Activated CD4-positive, alpha-beta T cell treated with anti-CD3 and anti-CD28 coated beads, Interleukin-2, amount 10 ng/mL, durations not matched to agents 24 days and 14 days (primary cell): Measurements from ENCODE around the gene C10orf71. TPM values are rescaled to one million over a fixed set of nuclear protein-coding genes. Genes with fewer than 3 reads are reported as not detected.

Experiments
- DNase-seq: peaks from one replicate; pipeline ENCODE4 v3.0.0; 2022
- H3K27ac Mint-ChIP-seq: one replicate; pipeline ENCODE4 v1.8.0; 2022; ENCODE audit warnings: mild to moderate bottlenecking, mixed read lengths
- H3K27me3 Mint-ChIP-seq: one replicate; pipeline ENCODE4 v1.8.0; 2022; ENCODE audit warnings: mixed read lengths
- H3K36me3 Mint-ChIP-seq: one replicate; pipeline ENCODE4 v1.8.0; 2022; ENCODE audit warnings: low read depth, mild to moderate bottlenecking, mixed read lengths
- H3K4me1 Mint-ChIP-seq: one replicate; pipeline ENCODE4 v1.8.0; 2021; ENCODE audit warnings: mixed read lengths
- H3K4me3 Mint-ChIP-seq: one replicate; pipeline ENCODE4 v1.8.0; 2022; ENCODE audit warnings: mild to moderate bottlenecking, moderate library complexity, mixed read lengths
- H3K9me3 Mint-ChIP-seq: one replicate; pipeline ENCODE4 v1.8.0; 2021; ENCODE audit warnings: mixed read lengths
- intact Hi-C: fragments of 100-400 bp; cut with micrococcal nuclease; formaldehyde crosslinking; loops from one replicate; pipeline ENCODE4 v1.15.1; 2023
- total RNA-seq: library from RNA; stranded (reverse); gene quantifications from 2 replicates; pipeline ENCODE4 v1.2.3, GENCODE V29; 2022

The C10orf71 gene
- total RNA-seq, 1 donor from 2014 or later, result not detected

DNA sequence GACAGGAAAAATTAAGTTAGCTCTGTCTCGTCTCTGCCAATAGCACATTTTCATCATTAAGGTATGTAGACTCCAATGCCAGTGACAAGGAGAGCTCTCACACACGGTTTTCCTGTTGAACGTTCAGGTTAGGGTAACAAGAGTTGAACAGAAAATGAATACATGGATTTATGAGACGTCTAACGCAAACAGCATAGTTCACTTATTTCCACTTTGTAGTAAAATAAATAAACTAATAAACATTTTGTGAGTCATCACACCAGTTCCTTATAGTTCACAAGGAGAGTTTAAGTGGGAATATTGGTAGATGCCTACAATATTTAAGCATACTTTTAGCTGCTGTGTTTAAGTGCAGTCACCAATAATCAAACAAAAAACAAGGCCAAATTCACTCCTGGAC, 75.8 kb downstream of the C10orf71 start:
- intact Hi-C loops, result no loop called here
- DNase-seq, result no peak
- H3K27ac Mint-ChIP-seq, result no peak overlapping the region
- H3K9me3 Mint-ChIP-seq, result no peaks in the 10 kb centered on the region
- no peak overlapping the region for H3K4me3 Mint-ChIP-seq
- peaks cover 14% of the 10 kb centered on the region for H3K27me3 Mint-ChIP-seq
- no peaks in the 10 kb centered on the region for H3K36me3 Mint-ChIP-seq
- no peaks in the 10 kb centered on the region for H3K4me1 Mint-ChIP-seq

DNA sequence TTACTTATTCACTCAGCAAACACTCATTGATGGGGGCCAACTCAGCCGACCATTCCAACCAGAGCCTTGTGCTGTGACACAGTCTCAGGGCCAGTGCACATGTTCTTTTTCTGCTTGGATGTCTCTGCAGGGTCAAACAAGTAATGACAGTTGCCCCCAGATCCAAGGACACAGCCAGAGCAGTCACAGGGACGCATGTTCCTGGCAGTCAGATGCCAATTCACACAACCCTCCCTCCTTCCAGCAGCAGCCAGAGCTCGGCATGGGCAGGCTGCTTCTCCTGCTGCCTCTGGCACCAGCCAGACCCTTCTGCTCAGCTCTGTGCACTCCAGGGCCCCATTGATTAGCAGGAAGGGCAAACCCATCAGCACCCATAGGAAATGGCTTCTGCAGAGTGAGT, 76.6 kb downstream of the C10orf71 start:
- peaks cover 14% of the 10 kb centered on the region for H3K27me3 Mint-ChIP-seq
- H3K9me3 Mint-ChIP-seq, result no peaks in the 10 kb centered on the region
- H3K27ac Mint-ChIP-seq, result no peak overlapping the region
- H3K36me3 Mint-ChIP-seq, result no peaks in the 10 kb centered on the region
- DNase-seq, result no peak
- intact Hi-C loops, result no loop called here
- no peaks in the 10 kb centered on the region for H3K4me1 Mint-ChIP-seq
- H3K4me3 Mint-ChIP-seq, result no peak overlapping the region

Other genes with a start within 250 kb of the C10orf71 start
- gene VSTM4, start 183.6 kb upstream of the C10orf71 start, total RNA-seq, result 0.50 and 0.63 TPM in 2 replicates
- gene FAM170B, start 165.1 kb upstream of the C10orf71 start, total RNA-seq, result not detected in 2 replicates
- gene TMEM273, start 110.8 kb upstream of the C10orf71 start, total RNA-seq, result 34.3 and 36.4 TPM in 2 replicates
- gene DRGX, start 96.9 kb downstream of the C10orf71 start, total RNA-seq, result 0.09 TPM in 1 of 2 replicates, not detected in the other
- 13.8 and 14.5 TPM in 2 replicates for gene ERCC6, start 240.0 kb downstream of the C10orf71 start, total RNA-seq